Suprapubic skin (tissue), 4 donors: Measurements from ENCODE around the gene MAP3K1.

Experiments used
- CTCF ChIP-seq, 2 donors: fragments of 200-600 bp in 1 of 2; fragments of 450-650 bp in 1 of 2; sonication (generic) in 1 of 2; IDR thresholded peaks; one replicate each; pipeline ENCODE4 v1.5.1; 2016 to 2019; ENCODE audit warnings: antibody characterized with exemption in 2 of 2, mild to moderate bottlenecking in 1 of 2, moderate library complexity in 1 of 2
- EP300 ChIP-seq: sonication (generic); formaldehyde crosslinking; IDR thresholded peaks from one replicate; pipeline ENCODE4 v1.6.1; 2017; ENCODE audit warnings: antibody characterized with exemption
- POLR2A ChIP-seq, 2 donors: fragments of 450-650 bp; IDR thresholded peaks; one replicate each; pipeline ENCODE4 v1.6.1; 2017; ENCODE audit warnings: antibody characterized with exemption in 2 of 2, mild to moderate bottlenecking in 2 of 2, moderate library complexity in 2 of 2
- POLR2AphosphoS5 ChIP-seq, 3 donors: sonication (generic); formaldehyde crosslinking; IDR thresholded peaks; one replicate each; pipeline ENCODE4 v1.6.1; 2017; ENCODE audit warnings: antibody characterized with exemption in 3 of 3

DNA sequence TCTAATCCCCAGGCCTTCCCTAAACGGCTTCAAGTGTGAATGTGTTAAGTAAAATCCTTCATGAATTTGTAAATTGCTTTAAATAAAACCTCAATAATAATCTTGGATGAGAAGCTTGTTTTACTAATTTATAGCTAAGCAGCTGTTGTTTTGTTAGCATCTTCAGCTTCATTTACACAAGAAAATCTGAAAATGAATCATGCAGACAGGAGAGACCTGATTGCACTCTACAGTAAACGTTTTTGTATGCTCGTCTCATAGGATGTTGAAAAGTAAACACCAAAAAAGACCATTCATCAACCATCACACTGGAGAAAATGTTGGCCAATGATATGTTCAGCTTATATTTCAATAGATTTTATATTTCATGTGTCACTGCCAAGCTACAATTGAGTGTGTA is 40.4 kb upstream of the MAP3K1 start:
- no peak for TF ChIP-seq EP300
- TF ChIP-seq CTCF (IDR thresholded peaks at IDR 0.05), result no peak
- TF ChIP-seq POLR2A (IDR thresholded peaks at IDR 0.05), result no peak
- no peak for TF ChIP-seq POLR2AphosphoS5 (IDR thresholded peaks at IDR 0.05)
